ENCODE results near the gene COL8A2.

COL8A2 gene

GRCh38 chr1:36076979-36077573, 47.9 kb downstream of the COL8A2 start:
- in situ Hi-C loops (cut with HindIII; ENCODE audit: low sequenced_read_pairs): no loop called here

- in situ Hi-C loops (cut with HindIII; ENCODE audit: low sequenced_read_pairs): no loop called here
Observed at GRCh38 chr1:36070349-36070748, 54.7 kb downstream of the COL8A2 start.

GRCh38 chr1:36068866-36069265, 56.2 kb downstream of the COL8A2 start:
- in situ Hi-C loops (cut with HindIII; ENCODE audit: low sequenced_read_pairs): no loop called here

GRCh38 chr1:36067871-36068270, 57.2 kb downstream of the COL8A2 start:
- in situ Hi-C loops (cut with HindIII; ENCODE audit: low sequenced_read_pairs): no loop called here

GRCh38 chr1:36062315-36062714, 62.7 kb downstream of the COL8A2 start:
- in situ Hi-C loops (cut with HindIII; ENCODE audit: low sequenced_read_pairs): no loop called here

GRCh38 chr1:36055706-36056105, 69.3 kb downstream of the COL8A2 start:
- in situ Hi-C loops (cut with HindIII; ENCODE audit: low sequenced_read_pairs): no loop called here

GRCh38 chr1:36053978-36054377, 71.0 kb downstream of the COL8A2 start:
- in situ Hi-C loops (cut with HindIII; ENCODE audit: low sequenced_read_pairs): no loop called here

GRCh38 chr1:36051821-36052220, 73.2 kb downstream of the COL8A2 start:
- in situ Hi-C loops (cut with HindIII; ENCODE audit: low sequenced_read_pairs): no loop called here

Measured in DLD1 (cell line).